Kidney (tissue), 14 donors: ENCODE measurements around the gene INTS2. TPM values are rescaled to one million over a fixed set of nuclear protein-coding genes. Genes with fewer than 3 reads are reported as not detected.

Experiments
- DNase-seq, 5 donors: peaks; one replicate each; pipeline ENCODE4 v3.0.0-alpha.2; 2013 to 2020
- FAIRE-seq: peaks from 2 replicates; lab custom pipeline; 2012; peaks lifted over from hg19 to GRCh38; lab: Jason Lieb, UNC
- H3K27ac ChIP-seq, 2 donors: one replicate each; pipeline ENCODE4 v1.7.0; 2013; ENCODE audit warnings: low read depth in 2 of 2, low read length in 2 of 2, inconsistent platforms in 1 of 2
- H3K27me3 ChIP-seq: one replicate; pipeline ENCODE4 v1.7.1; 2013; ENCODE audit warnings: low read length, inconsistent platforms; ENCODE audit not compliant: control insufficient read depth, insufficient read depth
- H3K36me3 ChIP-seq, 3 donors: one replicate each; pipeline versions ENCODE4 v1.7.0 to v1.7.1; 2013; ENCODE audit warnings: low read length in 3 of 3, control low read depth in 1 of 3, inconsistent platforms in 1 of 3; ENCODE audit not compliant: insufficient read depth in 3 of 3, control insufficient read depth in 2 of 3
- H3K4me1 ChIP-seq, 3 donors: one replicate each; pipeline versions ENCODE4 v1.7.0 to v1.7.1; 2013; ENCODE audit warnings: low read length in 3 of 3, inconsistent platforms in 1 of 3, low read depth in 1 of 3; ENCODE audit not compliant: control insufficient read depth in 2 of 3, insufficient read depth in 2 of 3
- H3K4me3 ChIP-seq, 3 donors: one replicate each; pipeline versions ENCODE4 v1.7.0 to v1.8.1; 2013; ENCODE audit warnings: low read length in 3 of 3, control low read depth in 1 of 3, inconsistent platforms in 1 of 3
- H3K9ac ChIP-seq, 3 donors: one replicate each; pipeline versions ENCODE4 v1.7.0 to v1.7.1; 2013; ENCODE audit warnings: low read length in 3 of 3, control low read depth in 1 of 3, inconsistent platforms in 1 of 3
- H3K9me3 ChIP-seq, 3 donors: one replicate each; pipeline versions ENCODE4 v1.7.0 to v1.7.1; 2013; ENCODE audit warnings: low read length in 3 of 3, control low read depth in 1 of 3, inconsistent platforms in 1 of 3; ENCODE audit not compliant: control insufficient read depth in 2 of 3, insufficient read depth in 1 of 3
- CTCF ChIP-seq: IDR thresholded peaks from 3 replicates; pipeline ENCODE4 v1.5.1; 2012; ENCODE audit warnings: mild to moderate bottlenecking, moderate library complexity, borderline replicate concordance; ENCODE audit not compliant: insufficient read depth; ENCODE audit errors: extremely low read depth
- intact Hi-C: fragments of 100-400 bp; cut with DNase I; formaldehyde crosslinking; loops from one replicate; pipeline ENCODE4 v1.11.1; 2022
- polyA plus RNA-seq: library from polyadenylated mRNA; stranded (reverse); fragments of 350-450 nt; fragmentation: Illumina TruSeq; extraction: RNeasy Lipid Tissue Mini Kit (QIAGEN cat#74804); gene quantifications from one replicate; pipeline ENCODE4 v1.2.3, GENCODE V29; 2014; ENCODE audit warnings: low read depth, low replicate concordance; ENCODE audit not compliant: insufficient read depth
- total RNA-seq: library from RNA; stranded (reverse); fragmentation: NEBNext Ultra II Directional; extraction: Animal tissue kit (Norgen Biotek cat#: 25700); gene quantifications from one replicate; pipeline ENCODE4 v1.2.1, GENCODE V29; 2021
- donor health status: control.
- donor health status: control.
- donor health status: control.
- donor health status: control.
- donor health status: control.
- donor health status: DM: yes; HTN: yes; CAD: no.
- donor health status: Normal renal cell carcinoma (clear cell type).

The INTS2 gene
- total and polyA plus RNA-seq, 2 donors from 2014 or later = 2.2 to 13.4 TPM

- DNase-seq = no peak
- H3K27ac ChIP-seq = no peak overlapping the region
- no peaks in the 10 kb centered on the region for H3K4me1 ChIP-seq
Observed at GRCh38 chr17:61846088-61846487, 81.7 kb downstream of the INTS2 start.

GRCh38 chr17:61843435-61843834, 84.3 kb downstream of the INTS2 start:
- no peak for TF ChIP-seq CTCF
- intact Hi-C loops = loop anchor here (10.0 kb wide), 1 partner anchor 429 kb away; no protein-coding TSS in a partner anchor
- Histone ChIP-seq H3K4me1 (no peaks in the 10 kb centered on the region), H3K27ac (no peak overlapping the region), H3K9me3 (no peaks in the 10 kb centered on the region), H3K27me3 (no peaks in the 10 kb centered on the region), H3K9ac (no peak overlapping the region), H3K4me3 (no peak overlapping the region), H3K36me3 (no peaks in the 10 kb centered on the region)
- DNase-seq (no peak), FAIRE-seq (no peak)

More at GRCh38 chr17:61846088-61846487, 81.7 kb downstream of the INTS2 start:
- no peak overlapping the region for H3K9ac ChIP-seq
- intact Hi-C loops = loop anchor here (10.0 kb wide), 1 partner anchor 431 kb away; no protein-coding TSS in a partner anchor
- TF ChIP-seq CTCF = no peak
- H3K36me3 ChIP-seq = no peaks in the 10 kb centered on the region
- H3K4me3 ChIP-seq = no peak overlapping the region
- no peaks in the 10 kb centered on the region for H3K27me3 ChIP-seq
- no peak for FAIRE-seq
- no peaks in the 10 kb centered on the region for H3K9me3 ChIP-seq

GRCh38 chr17:61842899-61843298, 84.9 kb downstream of the INTS2 start:
- Histone ChIP-seq H3K27me3 (no peaks in the 10 kb centered on the region), H3K9me3 (no peaks in the 10 kb centered on the region), H3K27ac (no peak overlapping the region), H3K4me3 (no peak overlapping the region), H3K36me3 (no peaks in the 10 kb centered on the region), H3K9ac (no peak overlapping the region), H3K4me1 (no peaks in the 10 kb centered on the region)
- intact Hi-C loops = loop anchor here (10.0 kb wide), 1 partner anchor 428 kb away; no protein-coding TSS in a partner anchor
- no peak for TF ChIP-seq CTCF
- FAIRE-seq (no peak), DNase-seq (no peak)

- Histone ChIP-seq H3K4me3 (no peak overlapping the region), H3K27ac (no peak overlapping the region), H3K36me3 (no peaks in the 10 kb centered on the region), H3K4me1 (no peaks in the 10 kb centered on the region), H3K9ac (no peak overlapping the region), H3K27me3 (no peaks in the 10 kb centered on the region), H3K9me3 (no peaks in the 10 kb centered on the region)
- DNase-seq (no peak), FAIRE-seq (no peak)
- TF ChIP-seq CTCF = no peak
- intact Hi-C loops = no loop called here
Observed at GRCh38 chr17:61839300-61839786, 88.4 kb downstream of the INTS2 start.
